Stimulated activated CD8-positive, alpha-beta memory T cell treated with anti-CD3 and anti-CD28 coated beads, Interleukin-15, amount 100 ng/mL, for 24 hours (primary cell): ENCODE results near the gene KIF5B.
"Not testable (repeated sequence)": the region's sequence is repeated elsewhere in the genome, so short reads cannot be mapped to it uniquely, and the experiment has no call there.

Experiments
- DNase-seq: peaks from one replicate; pipeline ENCODE4 v3.0.0-alpha.2; 2020; ENCODE audit warnings: low read depth

The KIF5B gene

GRCh38 chr10:32059472-32059871 lies 3.2 kb upstream of the KIF5B start:
- no peak for DNase-seq

GRCh38 chr10:32057036-32057372 lies 779 bp upstream of the KIF5B start:
- DNase-seq = no peak

GRCh38 chr10:32055478-32056135 lies 618 bp downstream of the KIF5B start:
- peak; percentile 17 for DNase-seq

GRCh38 chr10:32054094-32054493 lies 2.1 kb downstream of the KIF5B start:
- DNase-seq = no peak

- DNase-seq = not testable (repeated sequence)
Measured at GRCh38 chr10:32053392-32053791, 2.8 kb downstream of the KIF5B start.

- DNase-seq = no peak
Measured at GRCh38 chr10:32051926-32052325, 4.3 kb downstream of the KIF5B start.

GRCh38 chr10:32050177-32050576 lies 6.0 kb downstream of the KIF5B start:
- no peak for DNase-seq

- DNase-seq = no peak
Measured at GRCh38 chr10:32049113-32049512, 7.1 kb downstream of the KIF5B start.

- no peak for DNase-seq
Measured at GRCh38 chr10:32048282-32048681, 7.9 kb downstream of the KIF5B start.

- no peak for DNase-seq
Measured at GRCh38 chr10:32047881-32048280, 8.3 kb downstream of the KIF5B start.

GRCh38 chr10:32046151-32046550 lies 10.1 kb downstream of the KIF5B start:
- no peak for DNase-seq

- DNase-seq = not testable (repeated sequence)
Measured at GRCh38 chr10:32042730-32043129, 13.5 kb downstream of the KIF5B start.

- no peak for DNase-seq
Measured at GRCh38 chr10:32041290-32042028, 14.8 kb downstream of the KIF5B start.

GRCh38 chr10:32039734-32040133 lies 16.5 kb downstream of the KIF5B start:
- no peak for DNase-seq

- no peak for DNase-seq
Measured at GRCh38 chr10:32038777-32039176, 17.4 kb downstream of the KIF5B start.

- DNase-seq = no peak
Measured at GRCh38 chr10:32036922-32037321, 19.3 kb downstream of the KIF5B start.

- DNase-seq = no peak
Measured at GRCh38 chr10:32035038-32035437, 21.2 kb downstream of the KIF5B start.

- DNase-seq = no peak
Measured at GRCh38 chr10:32033171-32033570, 23.1 kb downstream of the KIF5B start.

GRCh38 chr10:32031920-32032319 lies 24.3 kb downstream of the KIF5B start:
- no peak for DNase-seq

GRCh38 chr10:32031424-32031823 lies 24.8 kb downstream of the KIF5B start:
- no peak for DNase-seq

- no peak for DNase-seq
Measured at GRCh38 chr10:32028710-32029109, 27.5 kb downstream of the KIF5B start.

GRCh38 chr10:32023264-32023663 lies 33.0 kb downstream of the KIF5B start:
- DNase-seq = no peak

GRCh38 chr10:32017044-32017443 lies 39.2 kb downstream of the KIF5B start:
- no peak for DNase-seq

GRCh38 chr10:32015386-32015785 lies 40.8 kb downstream of the KIF5B start:
- no peak for DNase-seq
